GM12801 (cell line): ENCODE measurements around the gene ZDHHC13.

Experiments used
- CTCF ChIP-seq: IDR thresholded peaks from one replicate; pipeline ENCODE4 v1.5.1; 2011; ENCODE audit warnings: control low read depth; ENCODE audit not compliant: insufficient read length; ENCODE audit errors: extremely low read depth

The ZDHHC13 gene

GRCh38 chr11:19121646-19122045, 4.7 kb downstream of the ZDHHC13 start:
- no peak for TF ChIP-seq CTCF

GRCh38 chr11:19122960-19123615, 6.1 kb downstream of the ZDHHC13 start:
- TF ChIP-seq CTCF = no peak

GRCh38 chr11:19134004-19134403, 17.0 kb downstream of the ZDHHC13 start:
- no peak for TF ChIP-seq CTCF

GRCh38 chr11:19145319-19145718, 28.4 kb downstream of the ZDHHC13 start:
- TF ChIP-seq CTCF = no peak

- no peak for TF ChIP-seq CTCF
Observed at GRCh38 chr11:19156892-19157291, 39.9 kb downstream of the ZDHHC13 start.

- no peak for TF ChIP-seq CTCF
Observed at GRCh38 chr11:19160847-19161246, 43.9 kb downstream of the ZDHHC13 start.

GRCh38 chr11:19161651-19162050, 44.7 kb downstream of the ZDHHC13 start:
- no peak for TF ChIP-seq CTCF

- no peak for TF ChIP-seq CTCF
Observed at GRCh38 chr11:19162951-19163505, 46.1 kb downstream of the ZDHHC13 start.
